Stimulated activated CD8-positive, alpha-beta memory T cell treated with anti-CD3 and anti-CD28 coated beads, Interleukin-15, amount 100 ng/mL, for 24 hours (primary cell): Measurements from ENCODE around the gene DDX43.
"Not testable (repeated sequence)": the region's sequence is repeated elsewhere in the genome, so short reads cannot be mapped to it uniquely, and the experiment has no call there.

Source experiments
- DNase-seq: peaks from one replicate; pipeline ENCODE4 v3.0.0-alpha.2; 2020; ENCODE audit warnings: low read depth

Gene DDX43

GRCh38 chr6:73394577-73395354 lies at the start of gene DDX43:
TSS of gene DDX43 (plus strand) at chr6:73394828. CDS start at chr6:73394906, 78 bp downstream.
- DNase-seq, result no peak

DNA sequence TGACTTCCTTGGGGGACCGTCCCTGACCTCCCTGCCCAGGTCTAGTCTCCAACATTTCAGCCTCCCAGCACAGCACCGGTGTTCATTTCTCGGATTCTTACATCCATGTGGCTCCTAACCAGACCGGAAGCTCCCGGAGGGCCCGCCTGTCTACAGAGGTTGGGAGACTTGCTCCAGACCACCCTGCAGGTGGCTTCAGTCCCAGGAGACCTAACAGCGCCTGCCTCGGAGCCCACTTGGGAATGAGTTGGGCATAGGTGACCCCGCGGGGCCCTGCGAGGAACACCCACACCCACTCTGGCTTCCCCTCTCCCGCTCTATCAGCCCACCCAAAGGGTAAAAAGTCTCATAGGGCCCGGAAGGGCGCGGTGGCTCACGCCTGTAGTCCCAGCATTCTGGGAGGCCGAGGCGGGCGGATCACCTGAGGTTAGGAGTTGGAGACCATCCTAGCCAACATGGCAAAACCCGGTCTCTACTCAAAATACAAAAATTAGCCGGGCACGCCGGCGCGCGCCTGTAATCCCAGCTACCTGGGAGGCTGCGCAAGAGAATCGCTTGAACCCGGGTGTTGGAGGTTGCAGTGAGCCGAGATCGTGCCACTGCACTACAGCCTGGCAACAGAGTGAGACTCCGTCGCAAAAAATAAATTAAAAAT lies 46.0 kb upstream of the DDX43 start:
- DNase-seq, result no peak

- no peak for DNase-seq
These were observed 45.3 kb upstream of the DDX43 start for GRCh38 chr6:73349311-73349710.

GRCh38 chr6:73353636-73354593 lies 40.7 kb upstream of the DDX43 start, which contains the start of gene DPPA5:
TSS of gene DPPA5 (minus strand) at chr6:73354276. CDS start at chr6:73354225, 51 bp downstream.
- no peak for DNase-seq

DNA sequence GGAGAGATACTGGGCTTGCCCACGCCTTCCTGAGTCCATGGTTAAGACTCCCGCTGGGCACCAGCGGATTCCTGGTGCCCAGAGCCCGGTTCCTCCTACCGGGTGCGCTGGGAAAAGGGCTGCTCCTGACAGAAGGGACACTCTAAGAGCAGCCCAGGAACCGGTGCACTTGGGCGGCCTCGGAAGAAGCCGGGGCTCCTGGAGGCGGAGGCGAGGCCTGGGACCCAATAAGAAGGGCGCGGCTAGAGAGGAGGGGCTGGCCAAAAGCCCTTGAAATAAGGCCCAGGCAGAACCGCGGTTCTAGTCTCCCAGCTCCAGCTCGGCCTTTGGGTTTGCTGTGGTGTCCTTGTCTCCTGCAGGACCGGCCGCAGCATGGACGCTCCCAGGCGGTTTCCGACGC lies 32.3 kb upstream of the DDX43 start, which contains the start of gene KHDC3L:
Gene KHDC3L, plus strand, starts transcription at position 301 of the 400 bp plus-strand sequence. Its CDS starts 72 bp downstream, at position 373.
- DNase-seq, result no peak

DNA sequence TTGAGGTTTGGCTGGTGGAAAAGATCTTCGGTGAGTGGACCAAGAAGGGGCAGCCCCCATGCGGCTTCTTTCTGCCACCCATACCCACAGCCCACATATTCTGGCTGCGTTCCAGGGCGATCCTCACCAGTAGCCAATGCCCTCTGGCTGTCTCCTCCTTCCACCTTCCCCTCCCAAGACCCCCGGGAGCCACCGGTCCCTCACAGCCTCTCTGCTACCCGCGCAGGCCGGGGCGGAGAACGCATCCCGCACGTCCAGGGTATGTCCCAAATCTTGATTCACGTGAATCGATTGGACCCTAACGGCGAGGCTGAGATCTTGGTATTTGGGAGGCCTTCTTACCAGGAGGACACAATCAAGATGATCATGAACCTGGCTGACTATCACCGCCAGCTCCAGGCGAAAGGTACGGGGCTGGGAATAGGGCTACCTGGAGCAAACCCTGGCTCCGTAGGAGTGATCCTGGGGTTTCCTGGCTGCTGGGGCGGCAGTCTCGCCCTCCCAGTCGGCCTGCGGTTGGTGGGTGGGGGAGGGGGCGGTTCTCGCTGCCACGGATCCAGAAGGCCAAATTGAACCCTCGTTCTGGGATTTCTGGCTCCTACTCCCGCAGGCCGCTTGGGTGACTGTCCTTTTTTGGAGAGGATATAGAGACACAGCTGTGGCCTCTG lies 31.6 kb upstream of the DDX43 start:
- DNase-seq, result no peak

DNA sequence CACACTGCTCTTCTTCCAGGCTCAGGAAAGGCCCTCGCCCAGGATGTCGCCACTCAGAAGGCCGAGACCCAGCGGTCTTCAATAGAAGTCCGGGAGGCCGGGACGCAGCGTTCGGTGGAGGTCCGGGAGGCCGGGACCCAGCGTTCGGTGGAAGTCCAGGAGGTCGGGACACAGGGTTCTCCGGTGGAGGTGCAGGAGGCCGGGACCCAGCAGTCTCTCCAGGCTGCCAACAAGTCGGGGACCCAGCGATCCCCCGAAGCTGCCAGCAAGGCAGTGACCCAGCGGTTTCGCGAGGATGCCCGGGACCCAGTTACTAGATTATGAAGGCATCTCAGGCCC lies 31.1 kb upstream of the DDX43 start:
- DNase-seq, result no peak

- no peak for DNase-seq
These were observed 30.5 kb upstream of the DDX43 start for GRCh38 chr6:73364121-73364520.

GRCh38 chr6:73364549-73364948 lies 30.1 kb upstream of the DDX43 start:
- DNase-seq, result no peak

DNA sequence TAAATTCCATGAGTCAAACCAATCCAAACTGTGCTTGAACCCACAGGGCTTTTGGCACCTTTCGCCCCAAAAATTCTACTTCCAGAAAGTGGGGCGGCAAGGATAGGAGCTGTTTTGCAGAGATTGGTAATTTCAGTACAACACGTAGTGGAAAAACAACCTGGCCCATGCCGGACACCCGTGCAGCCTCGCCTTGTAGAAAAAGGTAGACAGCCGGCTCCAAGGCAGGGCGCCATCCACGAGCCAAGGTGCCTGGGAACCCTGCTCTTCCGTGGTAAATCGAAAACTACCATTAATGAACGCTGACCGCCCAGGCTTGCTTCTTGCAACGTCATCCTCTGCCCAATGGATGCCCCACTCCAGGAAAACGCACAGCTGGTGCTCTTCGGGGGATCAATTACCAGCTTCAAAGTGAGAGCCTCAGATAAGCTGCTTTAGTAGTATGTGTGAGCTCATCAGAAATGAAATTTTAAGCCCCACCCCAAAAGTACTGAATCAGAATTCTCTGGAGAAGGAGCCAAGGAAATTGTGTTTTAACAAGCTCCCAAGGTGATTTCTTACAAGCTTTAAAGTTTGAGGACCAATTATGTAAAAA lies 26.8 kb upstream of the DDX43 start:
- no peak for DNase-seq

GRCh38 chr6:73368675-73369074 lies 26.0 kb upstream of the DDX43 start:
- DNase-seq, result no peak

DNA sequence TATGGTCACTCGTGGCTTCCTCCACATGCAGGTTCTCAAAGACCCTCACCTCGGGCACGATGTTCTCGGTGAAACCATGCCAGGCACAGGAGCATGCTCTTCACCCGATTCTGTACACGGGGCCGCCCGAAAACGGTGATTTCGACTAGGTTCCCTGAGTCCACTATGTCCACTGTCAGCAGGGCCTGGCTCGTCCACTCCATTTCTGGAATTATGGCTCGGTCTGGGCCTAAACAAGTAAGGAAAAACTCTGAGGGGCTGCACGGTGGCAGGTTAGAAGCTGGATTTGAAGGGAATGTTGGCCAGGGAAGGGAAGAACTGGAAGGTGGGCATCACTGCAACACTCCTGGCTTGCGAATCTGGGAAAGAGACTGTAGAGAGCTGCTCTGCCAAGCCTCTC lies 25.5 kb upstream of the DDX43 start:
- no peak for DNase-seq

GRCh38 chr6:73369563-73369962 lies 25.1 kb upstream of the DDX43 start, which contains the start of gene OOEP:
TSS of gene OOEP (minus strand) at chr6:73369897. CDS start at chr6:73369792, 105 bp downstream.
- no peak for DNase-seq

- DNase-seq, result no peak
These were observed 22.6 kb upstream of the DDX43 start for GRCh38 chr6:73371984-73372383.

DNA sequence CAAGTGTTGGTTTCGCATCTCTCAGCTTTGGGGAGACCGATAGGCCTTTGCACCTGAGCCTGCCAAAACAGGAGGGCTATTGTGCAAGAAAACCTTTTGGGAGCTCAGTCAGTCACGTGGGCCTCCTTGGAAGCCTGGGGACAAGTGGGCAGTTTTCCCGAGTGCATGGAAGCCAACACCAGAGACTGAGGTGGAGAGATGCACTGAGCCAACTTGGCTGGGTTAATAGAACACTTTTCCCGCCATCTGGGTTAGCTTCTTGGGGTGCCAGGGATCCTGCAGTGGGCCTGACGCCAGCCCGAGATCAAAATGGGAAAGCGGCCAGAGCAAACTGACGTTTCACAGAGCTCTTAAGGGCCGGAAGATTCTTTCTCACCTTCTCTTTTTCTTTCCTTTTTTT lies 22.1 kb upstream of the DDX43 start:
- DNase-seq, result no peak

DNA sequence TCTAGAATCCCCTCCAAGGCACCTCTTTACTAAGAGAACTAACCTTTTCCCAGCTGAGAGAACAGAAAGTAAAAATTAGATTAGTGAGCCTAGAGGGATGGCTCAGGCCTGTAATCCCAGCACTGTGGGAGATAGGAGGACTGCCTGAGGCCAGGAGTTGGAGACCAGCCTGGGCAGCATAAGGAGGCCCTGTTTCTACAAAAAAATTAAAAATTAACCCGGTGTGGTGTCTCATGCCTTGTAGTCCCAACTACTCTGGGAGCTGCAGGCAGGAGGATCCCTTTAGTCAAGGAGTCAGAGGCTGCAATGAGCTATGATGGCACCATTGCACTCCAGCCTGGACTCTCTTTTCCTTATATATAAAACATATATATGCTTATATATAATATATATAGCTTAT lies 19.4 kb upstream of the DDX43 start:
- DNase-seq, result no peak

GRCh38 chr6:73377225-73377624 lies 17.4 kb upstream of the DDX43 start:
- DNase-seq, result no peak

- not testable (repeated sequence) for DNase-seq
These were observed 13.1 kb upstream of the DDX43 start for GRCh38 chr6:73381531-73381930.

DNA sequence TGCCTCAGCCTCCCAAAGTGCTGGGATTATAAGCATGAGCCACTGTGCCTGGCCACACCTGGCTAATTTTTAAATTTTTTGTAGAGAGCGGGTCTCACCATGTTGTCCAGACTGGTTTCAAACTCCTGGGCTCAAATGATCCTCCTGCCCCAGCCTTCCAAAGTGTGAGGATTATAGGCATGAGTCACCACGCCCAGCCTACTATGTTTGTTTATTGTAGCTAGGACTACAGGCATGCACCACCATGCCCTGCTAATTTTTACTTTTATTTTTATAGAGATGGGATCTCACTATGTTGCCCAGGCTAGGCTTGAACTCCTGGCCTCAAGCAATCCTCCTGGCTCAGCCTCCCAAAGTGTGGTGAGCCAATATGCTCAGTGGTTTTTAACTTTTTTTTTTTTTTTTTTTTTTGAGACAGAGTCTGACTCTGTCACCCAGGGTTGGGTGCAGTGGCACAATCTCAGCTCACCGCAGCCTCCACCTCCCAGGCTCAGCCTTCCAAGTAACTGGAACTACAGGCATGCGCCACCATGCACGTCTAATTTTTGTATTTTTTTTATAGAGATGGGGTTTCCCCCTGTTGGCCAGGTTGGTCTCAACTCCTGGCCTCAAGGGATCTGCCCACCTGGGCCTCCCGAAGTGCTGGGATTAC lies 12.0 kb upstream of the DDX43 start:
- DNase-seq, result no peak

- no peak for DNase-seq
These were observed 6.2 kb upstream of the DDX43 start for GRCh38 chr6:73388433-73388799.
